ENCODE measurements around the gene KCNA3.

KCNA3 gene

DNA sequence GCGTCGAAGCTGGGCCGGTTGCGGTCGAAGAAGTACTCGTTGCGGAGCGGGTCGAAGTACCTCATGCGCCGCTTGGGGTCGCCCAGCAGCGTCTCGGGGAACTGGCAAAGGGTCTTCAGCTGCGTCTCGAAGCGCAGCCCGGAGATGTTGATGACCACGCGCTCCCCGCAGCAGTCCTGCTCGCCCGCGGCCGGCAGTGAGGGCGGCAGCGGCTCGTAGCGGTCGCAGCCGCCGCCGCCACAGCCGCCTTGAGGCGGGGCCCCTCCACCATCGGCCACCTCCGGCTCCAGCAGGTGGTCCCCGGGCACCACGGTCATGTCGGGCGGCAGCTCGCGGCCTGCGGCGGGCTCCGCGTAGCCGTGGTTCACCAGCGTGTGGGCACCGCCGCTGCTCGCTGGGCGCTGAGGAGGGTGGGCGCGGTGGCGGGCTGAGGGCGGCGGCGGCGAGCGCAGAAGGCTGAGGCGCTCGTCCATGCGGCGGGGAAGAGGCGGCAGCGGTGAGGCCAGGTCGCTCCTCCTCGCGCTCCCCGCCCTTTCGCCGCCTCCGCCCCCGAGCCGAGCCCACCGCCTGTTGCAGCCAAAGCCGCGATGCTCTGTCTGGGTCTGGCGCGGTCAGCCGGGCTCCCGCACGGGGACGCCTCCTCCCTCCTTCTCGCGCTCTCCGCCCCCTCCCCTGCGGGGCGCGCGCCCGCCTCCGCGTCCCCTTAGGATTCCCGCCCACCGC is at the start of gene KCNA3:
Gene KCNA3 (minus strand): TSS at position 604 of the 723 bp plus-strand sequence. CDS start 131 bp downstream, at position 473.
- peak; percentile 51 for DNase-seq (ENCODE audit: low spot score)

DNA sequence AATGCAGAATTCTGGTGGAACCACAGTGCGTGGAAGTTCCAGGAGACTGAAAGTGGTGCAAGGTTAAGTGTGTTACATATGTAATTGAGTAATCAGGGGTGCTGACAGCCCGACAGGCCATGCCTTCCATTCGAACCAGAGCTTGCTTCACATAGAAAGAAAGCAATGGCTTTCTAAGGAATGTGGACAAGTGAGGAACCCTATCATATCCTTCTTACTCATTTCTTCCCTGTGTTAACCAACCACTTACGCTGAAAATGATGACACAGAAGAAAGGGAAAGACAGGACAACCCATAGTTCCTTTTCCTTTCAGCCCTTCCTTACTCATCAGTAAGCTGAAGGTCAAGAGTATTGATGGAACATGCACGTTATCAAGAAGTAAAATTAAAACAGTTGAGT is 48.1 kb upstream of the KCNA3 start:
- no peak for DNase-seq (ENCODE audit: low spot score)

DNA sequence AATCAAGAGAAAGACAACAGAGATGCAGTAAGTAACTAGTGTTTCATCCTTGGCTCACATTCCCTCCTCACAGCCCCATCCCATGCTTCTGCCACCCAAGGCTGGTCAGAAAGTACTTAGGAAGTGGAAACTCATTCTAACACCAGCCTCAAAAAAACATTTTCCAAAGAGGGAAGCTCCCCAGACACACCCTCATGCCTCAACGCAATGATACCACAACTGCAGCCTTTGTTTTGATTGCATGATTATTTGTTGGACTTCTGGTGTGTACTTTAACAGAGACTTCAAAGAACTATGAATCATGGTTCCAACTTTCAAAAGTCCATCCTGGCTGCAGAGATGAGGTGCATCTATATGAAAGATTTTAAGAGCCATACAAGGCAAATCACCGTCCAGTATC is 45.2 kb upstream of the KCNA3 start:
- DNase-seq (ENCODE audit: low spot score), result no peak

DNA sequence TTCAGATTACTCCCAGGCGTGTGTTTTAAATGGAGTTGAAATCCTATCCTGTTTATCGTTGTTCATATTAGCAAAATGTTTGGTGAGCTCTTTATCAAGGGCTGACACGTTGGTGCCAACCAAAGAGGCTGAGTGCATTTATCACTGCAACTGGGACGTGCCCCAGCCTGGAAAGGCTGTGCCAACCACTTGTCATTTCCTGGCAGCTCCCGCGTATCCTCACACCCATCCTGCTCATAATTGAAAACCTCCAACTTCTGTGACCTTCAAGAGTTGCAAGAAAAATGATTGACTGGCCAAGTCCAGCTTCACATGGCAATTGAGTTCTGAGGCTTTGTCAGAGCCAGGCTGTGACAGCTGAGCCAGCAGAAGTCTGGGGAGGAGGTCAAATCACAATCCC is 43.7 kb upstream of the KCNA3 start:
- no peak for DNase-seq (ENCODE audit: low spot score)

DNA sequence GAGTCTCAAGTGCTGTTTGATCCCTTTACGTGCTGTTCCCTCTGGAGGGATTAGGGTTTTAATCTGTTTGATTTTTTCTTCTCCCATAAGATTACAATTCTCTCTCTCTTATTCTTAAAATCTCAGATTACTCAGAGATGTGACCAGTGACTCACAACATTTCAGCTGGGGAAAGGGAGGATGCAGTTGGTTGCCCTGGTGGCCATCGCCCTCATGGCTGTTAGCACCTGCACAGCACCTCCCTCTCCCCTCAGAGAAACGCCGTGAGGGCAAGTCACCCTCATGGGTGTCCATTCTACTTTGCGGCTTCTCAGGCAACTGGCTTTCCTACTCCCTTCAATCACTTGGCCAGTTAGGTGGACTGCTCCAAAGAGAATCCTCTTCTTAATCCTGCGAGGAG is 42.4 kb upstream of the KCNA3 start:
- no peak for DNase-seq (ENCODE audit: low spot score)

DNA sequence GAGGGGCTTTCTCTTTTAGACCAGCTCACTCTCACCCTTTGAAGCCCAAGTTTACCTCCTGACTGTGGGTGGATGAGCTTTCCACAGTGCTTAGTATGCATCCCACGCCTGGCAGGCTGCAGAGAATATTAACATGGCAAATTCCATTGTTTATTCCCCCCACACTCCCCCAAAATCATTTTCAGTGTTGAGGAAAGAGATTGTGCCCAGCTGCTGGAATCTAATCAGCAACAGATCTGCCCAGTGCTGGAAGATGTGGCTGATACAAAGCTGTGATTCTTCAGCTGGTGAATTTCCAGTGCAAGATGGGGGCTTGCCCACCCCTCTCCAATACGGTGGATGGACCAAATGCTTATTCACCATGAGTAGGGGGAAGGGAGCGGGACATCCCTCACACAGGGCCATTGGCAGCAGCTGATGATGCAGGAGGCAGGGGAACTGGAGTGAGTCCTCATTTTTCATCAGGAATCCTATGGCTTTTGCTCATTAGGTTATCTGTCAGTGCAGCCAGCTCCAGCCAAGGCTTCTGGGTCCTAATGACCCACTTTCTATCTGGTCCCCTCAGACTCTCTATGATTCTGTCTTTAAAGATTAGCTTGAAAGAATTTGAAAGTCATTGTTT is 39.7 kb upstream of the KCNA3 start:
- no peak for DNase-seq (ENCODE audit: low spot score)

DNA sequence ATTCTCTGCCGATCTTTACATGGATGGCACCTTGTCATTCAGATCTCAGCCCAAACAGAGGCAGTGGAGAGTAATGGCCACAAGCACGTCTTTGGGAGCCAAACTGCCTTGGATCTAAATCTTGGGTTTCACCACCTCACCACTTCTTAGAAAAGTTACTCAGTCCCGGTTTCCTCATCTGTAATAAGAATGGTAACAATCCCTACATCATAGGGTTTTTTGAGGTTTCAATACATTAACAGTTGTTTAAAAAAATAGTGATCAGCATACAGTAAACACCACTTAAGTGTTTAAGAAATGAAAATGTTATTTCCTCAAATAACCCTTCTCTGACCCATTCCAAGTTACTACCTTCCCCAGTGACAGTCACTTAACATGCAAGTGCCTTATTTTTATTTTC is 38.5 kb upstream of the KCNA3 start:
- no peak for DNase-seq (ENCODE audit: low spot score)

DNA sequence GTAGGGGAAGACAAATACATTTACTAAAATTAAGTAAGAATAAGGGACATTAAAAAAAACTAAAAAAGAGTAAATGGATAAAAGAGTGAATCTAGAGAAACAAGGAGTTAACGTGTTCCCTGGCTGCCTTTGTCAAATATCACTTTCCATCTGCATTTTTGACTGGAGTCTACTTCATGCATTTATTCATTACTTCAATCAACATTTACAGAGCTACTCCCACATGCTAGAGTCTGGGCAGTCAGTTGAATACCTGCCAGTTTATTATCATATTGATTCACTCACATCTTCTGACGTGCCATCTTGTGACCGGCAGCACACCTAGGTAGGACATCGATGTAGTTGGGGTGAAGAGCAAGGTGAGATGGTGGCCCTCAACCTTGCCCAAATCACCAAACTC is 35.6 kb upstream of the KCNA3 start:
- DNase-seq (ENCODE audit: low spot score), result no peak

DNA sequence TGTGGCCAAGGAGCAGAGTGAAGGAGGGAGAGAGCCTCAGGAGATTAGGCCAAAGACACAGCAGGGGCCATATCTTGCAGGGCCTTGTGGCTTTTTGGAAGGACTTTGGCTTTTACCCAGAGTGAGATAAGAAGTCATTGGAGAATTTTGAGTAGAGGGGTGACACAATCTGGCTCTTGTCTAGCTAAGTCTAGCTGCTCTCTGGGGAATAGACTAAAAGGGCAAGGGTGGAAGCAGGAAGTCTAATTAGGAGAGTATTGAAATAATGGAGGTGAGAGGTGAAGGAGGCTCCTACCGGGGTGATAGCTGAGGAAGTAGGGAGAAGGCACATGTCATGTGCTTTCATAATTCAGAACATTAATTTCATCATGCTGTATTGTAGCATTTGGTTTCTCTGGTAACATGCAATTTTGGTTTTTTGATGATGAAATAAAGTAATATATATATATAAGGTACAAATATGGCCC is 34.3 kb upstream of the KCNA3 start:
- DNase-seq (ENCODE audit: low spot score), result no peak

DNA sequence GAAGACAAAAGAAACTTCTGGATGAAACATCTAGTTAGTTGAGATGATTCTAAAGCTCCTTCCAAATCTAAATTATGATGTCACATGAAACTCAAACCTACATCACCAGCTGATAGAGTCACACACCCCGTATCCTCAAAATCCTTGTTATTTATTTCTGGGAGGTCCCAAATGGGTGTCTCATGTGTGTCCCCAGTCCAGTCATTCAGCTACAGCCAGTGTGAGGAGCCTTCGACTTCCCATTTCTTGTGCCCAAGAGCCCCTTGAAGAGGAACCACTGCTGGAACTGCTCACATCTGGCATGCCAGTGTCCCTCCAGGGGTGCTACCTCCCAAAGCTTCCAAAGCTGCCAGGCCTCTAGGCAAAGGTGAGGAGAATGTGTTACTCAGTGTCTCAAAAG is 32.5 kb upstream of the KCNA3 start:
- DNase-seq (ENCODE audit: low spot score), result no peak

DNA sequence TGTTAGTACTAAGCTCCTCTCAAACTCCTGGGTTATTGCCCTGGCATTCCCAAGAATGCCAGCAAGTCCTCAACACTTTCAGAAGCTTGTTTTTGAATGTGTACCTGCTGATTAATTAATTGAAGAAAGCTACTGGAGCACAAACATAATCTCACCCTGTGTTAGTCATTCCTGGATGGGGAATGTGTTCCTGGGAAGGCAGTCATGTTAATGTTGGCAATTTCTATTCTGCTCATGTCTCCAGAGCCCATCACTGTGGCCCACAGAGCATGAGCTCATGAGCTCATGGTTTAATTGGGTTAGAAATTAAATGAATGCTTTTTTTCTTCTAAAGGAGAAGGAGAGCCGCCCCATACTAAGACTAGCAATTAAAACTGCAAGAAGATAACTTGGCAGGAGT is 31.9 kb upstream of the KCNA3 start:
- no peak for DNase-seq (ENCODE audit: low spot score)

DNA sequence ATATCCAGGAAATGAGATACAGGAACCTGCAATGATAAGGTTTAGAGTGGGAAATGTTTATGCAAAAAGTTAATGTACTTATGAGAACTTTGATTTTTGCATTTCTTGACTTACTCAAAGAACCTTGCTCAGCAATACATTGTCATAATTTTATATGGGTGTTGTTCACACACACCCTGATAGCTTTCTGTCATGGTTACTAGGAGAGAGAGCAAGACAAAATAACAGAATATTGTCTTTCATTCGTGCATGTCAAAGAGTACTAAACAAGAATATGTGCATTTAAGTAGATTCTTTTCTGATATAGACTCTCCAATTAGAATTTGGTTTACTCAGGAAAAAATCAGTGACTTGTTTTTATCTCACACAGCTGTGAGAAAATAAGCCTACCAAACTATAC is 27.5 kb upstream of the KCNA3 start:
- no peak for DNase-seq (ENCODE audit: low spot score)

DNA sequence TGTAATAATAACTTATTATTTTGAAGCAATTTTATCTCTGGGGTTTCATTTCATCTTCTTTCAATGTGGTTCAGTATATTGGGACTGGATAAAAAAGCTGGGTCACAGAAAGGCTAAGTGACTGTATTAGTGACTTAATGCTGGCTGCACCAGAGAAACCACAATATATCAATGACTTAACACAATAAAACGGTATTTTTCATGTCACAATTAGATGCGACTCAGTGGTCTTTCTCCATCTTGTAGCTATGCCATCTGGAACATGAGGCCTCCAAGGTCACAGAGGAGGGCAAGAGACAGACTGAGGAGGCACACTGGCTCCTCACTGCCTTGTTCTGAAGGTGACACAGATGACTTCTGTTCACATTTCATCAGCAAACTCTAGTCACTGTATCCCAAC is 26.0 kb upstream of the KCNA3 start:
- DNase-seq (ENCODE audit: low spot score), result no peak

DNA sequence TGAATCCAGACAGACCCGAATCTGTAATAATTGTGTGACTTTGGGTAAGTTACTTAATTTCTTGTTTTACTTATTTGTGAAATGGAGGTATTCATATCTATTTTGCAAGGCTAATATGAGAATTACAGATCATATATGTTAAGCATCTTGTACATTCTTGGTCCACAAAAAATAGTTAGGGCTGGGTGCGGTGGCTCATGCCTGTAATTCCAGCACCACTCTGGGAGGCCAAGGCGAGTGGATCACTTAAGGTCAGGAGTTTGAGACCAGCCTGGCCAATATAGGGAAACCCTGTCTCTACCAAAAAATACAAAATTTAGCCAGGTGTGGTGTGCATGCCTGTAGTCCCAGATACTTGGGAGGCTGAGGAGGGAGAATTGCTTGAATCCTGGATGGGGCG is 22.9 kb upstream of the KCNA3 start:
- no peak for DNase-seq (ENCODE audit: low spot score)

DNA sequence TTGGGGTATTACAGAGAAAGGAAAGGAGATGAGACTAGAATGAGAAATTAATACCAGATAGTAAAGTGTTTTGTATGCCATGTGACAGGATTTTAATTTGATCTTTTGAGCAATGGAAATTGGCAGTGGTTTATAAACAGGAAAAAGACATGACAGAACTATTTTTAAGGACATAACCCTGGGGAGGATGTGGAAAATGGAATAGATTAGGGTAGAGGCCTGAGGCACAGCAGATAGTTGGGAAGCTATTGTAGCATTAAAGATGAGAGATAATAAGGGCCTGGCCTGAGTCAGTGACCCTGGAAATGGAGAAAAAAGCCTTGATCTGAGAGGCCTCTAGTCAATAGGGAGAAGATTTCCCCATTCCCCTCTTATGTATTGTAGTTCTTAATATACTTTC is 22.1 kb upstream of the KCNA3 start:
- DNase-seq (ENCODE audit: low spot score), result no peak

DNA sequence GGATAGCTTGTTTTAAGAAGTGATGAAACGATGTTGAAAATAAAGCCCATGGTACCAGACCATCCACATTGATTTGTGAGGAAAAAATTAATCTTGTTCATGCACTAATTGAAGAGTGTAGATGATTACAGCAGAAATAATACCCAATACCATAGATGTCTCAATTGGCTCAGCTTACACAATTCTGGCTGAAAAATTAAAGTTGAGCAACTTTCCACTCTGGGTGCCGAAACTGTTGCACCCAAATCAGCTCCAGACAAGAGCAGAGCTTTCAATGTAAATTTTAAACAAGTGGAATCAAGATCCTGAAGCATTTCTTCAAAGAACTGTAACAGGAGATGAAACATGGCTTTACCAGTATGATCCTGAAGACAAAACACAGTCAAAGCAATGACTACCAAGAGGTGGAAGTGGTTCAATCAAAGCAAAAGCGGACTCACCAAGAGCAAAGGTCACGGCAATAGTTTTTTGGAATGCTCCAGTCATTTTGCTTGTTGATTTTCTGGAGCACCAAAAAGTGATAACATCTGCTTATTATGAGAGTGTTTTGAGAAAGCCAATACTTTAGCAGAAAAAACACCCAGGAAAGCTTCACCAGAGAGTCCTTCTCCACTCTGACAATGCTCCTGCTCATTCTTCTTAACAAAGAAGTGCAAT is 16.1 kb upstream of the KCNA3 start:
- DNase-seq (ENCODE audit: low spot score), result no peak

DNA sequence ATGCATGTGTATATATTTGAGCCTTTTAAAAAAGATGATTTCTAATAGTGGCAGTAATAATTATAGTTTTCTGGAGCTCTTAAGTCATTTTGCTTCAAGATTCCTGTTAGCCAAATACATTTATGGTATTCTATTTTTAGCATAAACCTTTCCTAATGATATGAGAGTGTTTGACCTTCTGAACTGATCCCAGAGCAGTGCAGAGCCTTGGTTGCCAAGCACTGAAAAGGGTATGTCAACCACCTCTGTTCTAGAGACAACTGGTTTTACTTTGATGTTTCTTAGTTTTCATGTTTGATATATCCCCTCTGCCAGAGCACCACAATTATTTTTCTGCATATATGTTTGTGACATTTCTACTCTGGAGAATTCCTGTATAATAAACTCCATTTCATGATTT is 15.1 kb upstream of the KCNA3 start:
- no peak for DNase-seq (ENCODE audit: low spot score)

DNA sequence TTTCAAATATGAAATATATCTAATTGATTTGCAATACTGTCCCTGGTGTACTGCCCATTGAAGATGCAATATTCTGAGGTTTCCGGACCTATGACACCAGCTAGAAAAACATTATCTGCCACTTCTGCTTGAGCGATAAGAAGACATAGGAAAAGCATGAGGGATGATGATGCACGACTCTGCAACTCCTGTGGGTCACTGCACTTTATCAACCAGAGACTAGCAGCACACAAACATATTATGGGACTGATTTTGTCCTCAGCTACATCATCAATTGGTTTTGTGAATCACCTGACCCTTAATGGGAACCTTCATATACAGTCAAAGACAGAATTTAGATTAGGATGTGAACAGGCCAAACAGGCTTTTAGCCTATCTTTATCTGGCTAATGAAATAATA is 13.8 kb upstream of the KCNA3 start:
- DNase-seq (ENCODE audit: low spot score), result no peak

DNA sequence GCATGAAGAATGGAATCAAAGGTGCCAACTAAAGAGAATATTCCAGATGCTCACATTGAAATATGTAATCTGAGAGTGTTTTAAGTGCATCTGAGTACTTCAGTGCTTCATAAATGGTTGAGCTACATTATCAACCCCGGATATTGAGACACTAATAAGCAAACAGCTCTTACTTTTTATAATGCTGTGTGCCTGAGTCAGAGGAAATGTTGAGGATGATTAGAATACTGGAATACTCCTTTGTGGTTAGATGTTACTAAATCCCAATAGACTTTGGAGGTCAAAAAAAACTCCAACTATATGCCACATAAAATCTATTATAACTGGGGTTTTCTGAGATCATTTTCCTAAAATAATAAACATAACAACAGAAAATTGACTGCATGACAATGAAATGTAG is 12.5 kb upstream of the KCNA3 start:
- DNase-seq (ENCODE audit: low spot score), result no peak

DNA sequence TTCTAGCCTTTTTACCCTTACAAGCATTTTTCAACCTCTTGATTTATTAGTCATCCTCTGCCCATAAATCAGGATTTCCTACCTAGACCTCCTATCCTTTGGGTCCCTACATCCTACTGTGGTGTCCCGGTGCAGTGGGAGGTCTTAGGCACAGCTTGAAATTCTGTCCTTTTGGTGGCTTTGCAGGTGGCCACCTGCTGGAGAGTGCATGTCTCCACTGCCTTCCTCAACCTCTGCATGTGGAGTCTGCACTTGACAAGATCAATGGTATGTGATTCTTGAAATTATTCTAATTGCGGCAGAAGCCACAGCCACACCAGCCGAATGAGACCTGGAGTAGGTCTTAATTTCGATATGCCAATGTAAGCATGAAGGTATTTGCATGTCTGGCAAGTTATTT is 11.4 kb upstream of the KCNA3 start:
- DNase-seq (ENCODE audit: low spot score), result peak; percentile 15

DNA sequence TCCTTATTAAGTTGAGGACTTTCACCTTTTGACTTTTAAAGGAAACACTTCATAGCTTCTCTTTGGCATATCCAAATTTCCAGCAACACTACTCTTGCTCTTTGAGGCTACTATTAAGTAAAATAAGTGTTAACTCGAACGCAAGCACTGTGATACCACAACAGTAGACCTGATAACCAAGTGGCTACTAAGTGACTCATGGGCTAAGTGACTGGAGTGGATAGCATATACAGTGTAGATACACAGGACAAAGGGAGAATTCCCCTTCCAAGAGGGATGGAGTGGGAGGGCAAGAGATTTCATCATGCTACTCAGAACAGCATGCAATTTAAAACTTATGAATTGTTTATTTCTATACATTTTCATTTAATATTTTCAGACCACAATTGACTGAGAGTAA is 9.8 kb upstream of the KCNA3 start:
- no peak for DNase-seq (ENCODE audit: low spot score)

DNA sequence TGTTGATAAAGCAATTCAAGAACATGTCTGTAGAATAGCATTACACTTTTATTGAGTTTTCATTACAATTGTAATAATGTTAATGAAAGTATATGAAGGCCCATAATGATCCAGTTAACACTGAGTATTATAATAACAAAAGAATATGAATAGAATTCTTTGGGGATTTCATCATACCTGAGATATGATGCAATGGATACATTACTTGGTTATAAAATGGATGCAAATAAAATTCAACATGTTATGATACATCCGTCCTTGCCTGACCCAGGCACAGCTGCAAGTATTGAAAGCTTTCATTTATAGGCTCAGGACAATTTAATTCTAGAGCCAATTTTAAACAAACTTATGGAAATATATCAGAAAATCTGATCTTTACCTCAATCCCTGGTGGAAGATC is 8.2 kb upstream of the KCNA3 start:
- no peak for DNase-seq (ENCODE audit: low spot score)

DNA sequence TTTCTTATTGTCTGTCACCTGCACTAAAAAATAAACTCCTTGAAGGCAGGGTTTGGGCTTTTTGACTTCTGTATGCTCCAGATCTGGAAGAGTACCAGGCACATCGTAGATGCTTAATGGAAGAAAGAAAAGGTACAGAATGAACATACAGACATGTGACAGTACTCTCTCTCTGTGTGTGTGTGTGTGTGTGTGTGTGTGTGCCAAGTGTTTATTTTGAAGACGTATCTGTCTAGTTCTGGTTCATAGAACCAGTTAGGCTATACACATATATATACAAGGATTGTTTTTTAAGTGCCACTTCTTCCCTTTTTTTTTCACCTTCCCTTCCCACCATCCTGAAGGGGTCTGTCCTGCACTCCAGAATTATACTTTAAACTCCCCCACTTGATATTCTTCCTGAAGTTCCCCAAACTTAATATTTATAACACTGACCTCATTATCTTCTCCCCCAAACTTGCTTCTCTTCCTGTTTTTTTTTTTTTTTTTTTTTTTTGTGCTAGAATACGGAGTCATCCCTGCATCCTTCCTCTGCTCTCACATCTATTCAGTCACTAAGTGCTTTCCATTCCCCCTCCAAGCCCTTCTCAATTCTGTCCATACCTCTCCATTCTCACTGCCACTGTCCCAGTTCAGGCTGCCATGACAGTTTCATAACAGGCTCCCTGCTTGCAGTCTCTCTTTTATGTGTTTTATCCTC is 5.4 kb upstream of the KCNA3 start:
- DNase-seq (ENCODE audit: low spot score), result no peak
